Peyer's patch (tissue), 4 donors: Measurements from ENCODE around the gene CNTN2.

ENCODE experiments used
- POLR2A ChIP-seq, 2 donors: fragments of 450-650 bp; IDR thresholded peaks; one replicate each; pipeline ENCODE4 v1.5.1; 2017; ENCODE audit warnings: antibody characterized with exemption in 2 of 2, mild to moderate bottlenecking in 2 of 2, moderate library complexity in 2 of 2
- TF ChIP-seq, protein P1 (sequence below), 6 experiments: fragments of 450-650 bp in 4 of 6; fragments of 200-600 bp in 2 of 6; sonication (generic) in 1 of 6; IDR thresholded peaks; one replicate each; pipeline ENCODE4 v1.5.1; 2017 to 2019; ENCODE audit warnings: antibody characterized with exemption in 6 of 6, mild to moderate bottlenecking in 3 of 6, moderate library complexity in 1 of 6

DNA sequence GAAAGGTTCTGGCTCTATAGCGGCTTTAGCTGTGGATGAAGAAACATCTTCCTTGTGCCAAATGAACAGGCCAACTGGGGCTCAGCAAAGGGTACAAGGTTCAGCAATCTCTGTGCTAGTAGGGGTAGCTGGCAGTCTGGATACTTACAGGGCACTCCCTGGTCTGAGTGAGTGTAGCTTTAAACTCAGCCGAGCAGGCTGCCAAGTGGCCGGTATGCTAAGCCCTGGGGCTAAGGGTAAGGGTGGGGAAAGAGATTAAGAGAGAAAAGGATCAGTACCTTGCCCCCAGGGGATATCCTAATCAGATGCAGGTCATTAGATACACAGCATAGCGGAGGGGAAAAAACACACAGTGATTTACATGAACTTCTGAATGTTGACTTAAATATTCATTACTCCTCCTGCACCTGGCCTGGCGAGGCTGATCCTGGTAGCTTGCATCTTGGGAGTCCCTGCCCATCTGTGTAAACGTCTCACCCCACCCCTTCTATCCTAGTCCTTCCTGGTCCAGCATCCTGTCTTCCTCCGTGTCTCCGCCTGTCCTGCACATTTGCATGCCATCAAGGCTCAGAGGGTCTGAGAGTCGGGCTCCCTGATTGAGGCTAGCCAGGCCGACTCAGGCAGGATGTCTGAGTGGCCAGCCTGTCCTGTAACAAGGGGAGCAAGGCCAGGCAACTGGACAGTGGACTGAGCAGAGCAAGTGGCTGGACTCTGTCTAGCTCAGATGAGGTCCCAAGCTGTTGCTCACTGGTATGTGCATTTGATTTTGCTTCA is 39.5 kb upstream of the CNTN2 start:
- TF ChIP-seq, protein P1, sequence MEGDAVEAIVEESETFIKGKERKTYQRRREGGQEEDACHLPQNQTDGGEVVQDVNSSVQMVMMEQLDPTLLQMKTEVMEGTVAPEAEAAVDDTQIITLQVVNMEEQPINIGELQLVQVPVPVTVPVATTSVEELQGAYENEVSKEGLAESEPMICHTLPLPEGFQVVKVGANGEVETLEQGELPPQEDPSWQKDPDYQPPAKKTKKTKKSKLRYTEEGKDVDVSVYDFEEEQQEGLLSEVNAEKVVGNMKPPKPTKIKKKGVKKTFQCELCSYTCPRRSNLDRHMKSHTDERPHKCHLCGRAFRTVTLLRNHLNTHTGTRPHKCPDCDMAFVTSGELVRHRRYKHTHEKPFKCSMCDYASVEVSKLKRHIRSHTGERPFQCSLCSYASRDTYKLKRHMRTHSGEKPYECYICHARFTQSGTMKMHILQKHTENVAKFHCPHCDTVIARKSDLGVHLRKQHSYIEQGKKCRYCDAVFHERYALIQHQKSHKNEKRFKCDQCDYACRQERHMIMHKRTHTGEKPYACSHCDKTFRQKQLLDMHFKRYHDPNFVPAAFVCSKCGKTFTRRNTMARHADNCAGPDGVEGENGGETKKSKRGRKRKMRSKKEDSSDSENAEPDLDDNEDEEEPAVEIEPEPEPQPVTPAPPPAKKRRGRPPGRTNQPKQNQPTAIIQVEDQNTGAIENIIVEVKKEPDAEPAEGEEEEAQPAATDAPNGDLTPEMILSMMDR (IDR thresholded peaks at IDR 0.05) = no peak
- TF ChIP-seq POLR2A (IDR thresholded peaks at IDR 0.05) = no peak
